ENCODE results near the gene PERM1. TPM values are rescaled to one million over a fixed set of nuclear protein-coding genes. Genes with fewer than 3 reads are reported as not detected.

Gene PERM1
- total RNA-seq, 2 donors from 2014 or later = not detected

- H3K9me3 Mint-ChIP-seq = no peaks in the 10 kb centered on the region
- ATAC-seq = no peak
- no peak overlapping the region for H3K27ac Mint-ChIP-seq
These were observed 52.9 kb downstream of the PERM1 start for GRCh38 chr1:928825-929661.

GRCh38 chr1:927748-928147, 54.1 kb downstream of the PERM1 start:
- ATAC-seq (no peak), DNase-seq (ENCODE audit: low spot score in 2 of 2) (no peak)
- H3K9me3 Mint-ChIP-seq = no peaks in the 10 kb centered on the region
- H3K27ac Mint-ChIP-seq = no peak overlapping the region
- no peaks in the 10 kb centered on the region for H3K36me3 Mint-ChIP-seq

More at GRCh38 chr1:928825-929661, 52.9 kb downstream of the PERM1 start:
- DNase-seq (ENCODE audit: low spot score in 2 of 2) = no peak
- H3K36me3 Mint-ChIP-seq = no peaks in the 10 kb centered on the region

- H3K36me3 Mint-ChIP-seq = no peaks in the 10 kb centered on the region
- ATAC-seq = no peak
- DNase-seq (ENCODE audit: low spot score in 2 of 2) = no peak
- no peaks in the 10 kb centered on the region for H3K9me3 Mint-ChIP-seq
- no peak overlapping the region for H3K27ac Mint-ChIP-seq
These were observed 54.7 kb downstream of the PERM1 start for GRCh38 chr1:927234-927633.

GRCh38 chr1:925561-926421, 56.1 kb downstream of the PERM1 start:
- Mint-ChIP-seq H3K27ac (no peak overlapping the region), H3K36me3 (no peaks in the 10 kb centered on the region), H3K9me3 (no peaks in the 10 kb centered on the region)
- ATAC-seq = no peak
- no peak for DNase-seq (ENCODE audit: low spot score in 2 of 2)

Other genes starting within 250 kb of the PERM1 start
- not detected for gene SAMD11, start 58.2 kb downstream of the PERM1 start, total RNA-seq
- 100 to 1,000 TPM in 1 of 2 donors, 10 to 100 TPM in 1; 66.3 to 112 TPM for gene NOC2L, start 22.8 kb downstream of the PERM1 start, total RNA-seq
- 10 to 100 TPM; 19.9 to 26.1 TPM for gene KLHL17, start 21.5 kb downstream of the PERM1 start, total RNA-seq
- 1 to 10 TPM; 1.9 to 5.0 TPM for gene PLEKHN1, start 15.6 kb downstream of the PERM1 start, total RNA-seq
- 1 to 10 TPM; 3.2 to 4.4 TPM for gene HES4, start 18.0 kb upstream of the PERM1 start, total RNA-seq
- 10 to 100 TPM; 91.6 to 97.5 TPM for gene ISG15, start 31.4 kb upstream of the PERM1 start, total RNA-seq
- 10 to 100 TPM; 44.5 to 79.9 TPM for gene AGRN, start 38.0 kb upstream of the PERM1 start, total RNA-seq
- gene RNF223, start 92.2 kb upstream of the PERM1 start, total RNA-seq = not detected
- 10 to 100 TPM; 20.7 to 21.2 TPM for gene C1orf159, start 134.0 kb upstream of the PERM1 start, total RNA-seq
- gene TTLL10, start 191.8 kb upstream of the PERM1 start, total RNA-seq = not detected
- gene TNFRSF18, start 224.5 kb upstream of the PERM1 start, total RNA-seq = 100 to 1,000 TPM in 1 of 2 donors, 10 to 100 TPM in 1; 43.6 to 250 TPM
- 100 to 1,000 TPM; 166 to 176 TPM for gene TNFRSF4, start 232.1 kb upstream of the PERM1 start, total RNA-seq
- 100 to 1,000 TPM in 1 of 2 donors, 10 to 100 TPM in 1; 68.4 to 144 TPM for gene SDF4, start 249.9 kb upstream of the PERM1 start, total RNA-seq